HepG2 (cell line): ENCODE measurements around the gene TMEM217. TPM values are rescaled to one million over a fixed set of nuclear protein-coding genes. Genes with fewer than 3 reads are reported as not detected.

Experiments
- FOXP1 ChIP-seq, 2 experiments: fragments of 450-650 bp in 1 of 2; IDR thresholded peaks; 2 replicates each; pipeline ENCODE4 v1.6.1; 2017 to 2018; ENCODE audit warnings: antibody characterized with exemption in 1 of 2
- GABPB1 ChIP-seq: IDR thresholded peaks from 2 replicates; pipeline ENCODE4 v1.6.1; 2016; ENCODE audit warnings: mild to moderate bottlenecking, missing genetic modification reagents, moderate library complexity, missing compliant biosample characterization
- HDAC2 ChIP-seq: sonication (generic); formaldehyde crosslinking; IDR thresholded peaks from 2 replicates; pipeline ENCODE4 v1.4.0; 2020; ENCODE audit warnings: missing genetic modification reagents
- JUND ChIP-seq: sonication (generic); formaldehyde crosslinking; IDR thresholded peaks from 2 replicates; pipeline ENCODE4 v1.8.0; 2022; ENCODE audit warnings: mild to moderate bottlenecking, missing genetic modification reagents
- SMAD9 ChIP-seq: sonication (generic); formaldehyde crosslinking; IDR thresholded peaks from 2 replicates; pipeline ENCODE4 v1.5.1; 2020; ENCODE audit warnings: mild to moderate bottlenecking, missing genetic modification reagents
- TEAD3 ChIP-seq: optimal IDR thresholded peaks from 2 replicates; pipeline ENCODE3; 2016; ENCODE audit warnings: borderline replicate concordance
- ZBTB20 ChIP-seq: sonication (generic); formaldehyde crosslinking; IDR thresholded peaks from 2 replicates; pipeline ENCODE4 v1.8.1; 2023; ENCODE audit warnings: missing genetic modification reagents, low read depth, mild to moderate bottlenecking, borderline replicate concordance
- ZNF12 ChIP-seq: sonication (generic); formaldehyde crosslinking; IDR thresholded peaks from 2 replicates; pipeline ENCODE4 v1.5.0; 2020; ENCODE audit warnings: missing genetic modification reagents
- ZNF225 ChIP-seq: sonication (generic); formaldehyde crosslinking; IDR thresholded peaks from 2 replicates; pipeline ENCODE4 v1.4.0; 2020; ENCODE audit warnings: mild to moderate bottlenecking, missing genetic modification reagents
- ZNF570 ChIP-seq: sonication (generic); formaldehyde crosslinking; IDR thresholded peaks from 2 replicates; pipeline ENCODE4 v1.4.0; 2020; ENCODE audit warnings: mild to moderate bottlenecking, missing genetic modification reagents, borderline replicate concordance
- ZNF572 ChIP-seq: sonication (generic); formaldehyde crosslinking; IDR thresholded peaks from 2 replicates; pipeline ENCODE4 v1.5.1; 2020; ENCODE audit warnings: mild to moderate bottlenecking, missing genetic modification reagents
- ZNF75D ChIP-seq: sonication (generic); formaldehyde crosslinking; IDR thresholded peaks from 2 replicates; pipeline ENCODE4 v1.8.1; 2023; ENCODE audit warnings: missing genetic modification reagents, mild to moderate bottlenecking, borderline replicate concordance
- ZNF879 ChIP-seq: sonication (generic); formaldehyde crosslinking; IDR thresholded peaks from 2 replicates; pipeline ENCODE4 v1.8.1; 2023; ENCODE audit warnings: missing genetic modification reagents
- polyA plus RNA-seq, 8 experiments: library from polyadenylated mRNA; depleted of rRNA in 3 of 8; stranded (reverse) in 7 of 8; unstranded in 1 of 8; fragments of >200 nt; fragmentation: Illumina TruSeq in 4 of 8; extraction: Trizol in 4 of 8; gene quantifications; 2 replicates each; pipeline versions ENCODE4 v1.2.1 to v1.2.3, GENCODE V29; 2011 to 2016; ENCODE audit warnings: low read depth in 4 of 8, missing spikeins in 1 of 8, mixed read lengths in 1 of 8; ENCODE audit not compliant: insufficient read depth in 1 of 8
- total RNA-seq, 5 experiments: library from RNA; depleted of rRNA; stranded (reverse); fragments of >200 nt; fragmentation: Illumina TruSeq; extraction: Trizol; gene quantifications; 2 replicates each; pipeline ENCODE4 v1.2.3, GENCODE V29; 2016; ENCODE audit warnings: low read depth in 1 of 5
- TF ChIP-seq, protein P1 (sequence below): sonication (generic); formaldehyde crosslinking; IDR thresholded peaks from 2 replicates; pipeline ENCODE4 v1.8.0; 2022; ENCODE audit warnings: mild to moderate bottlenecking, missing genetic modification reagents; ENCODE audit not compliant: insufficient replicate concordance
- TF ChIP-seq, protein P2 (sequence below): sonication (generic); formaldehyde crosslinking; IDR thresholded peaks from 2 replicates; pipeline ENCODE4 v1.5.0; 2020; ENCODE audit warnings: mild to moderate bottlenecking, missing genetic modification reagents
- TF ChIP-seq, protein P3 (sequence below): sonication (generic); formaldehyde crosslinking; IDR thresholded peaks from 2 replicates; pipeline ENCODE4 v1.4.0; 2020; ENCODE audit warnings: missing genetic modification reagents, borderline replicate concordance
- TF ChIP-seq, protein P4 (sequence below): sonication (generic); formaldehyde crosslinking; IDR thresholded peaks from 2 replicates; pipeline ENCODE4 v1.5.0; 2020; ENCODE audit warnings: missing genetic modification reagents
- TF ChIP-seq, protein P5 (sequence below): sonication (generic); IDR thresholded peaks from 2 replicates; pipeline ENCODE4 v1.6.1; 2016; ENCODE audit warnings: low read depth, borderline replicate concordance
- TF ChIP-seq, protein P6 (sequence below): fragments of 450-650 bp; IDR thresholded peaks from 2 replicates; pipeline ENCODE4 v1.6.1; 2016

The TMEM217 gene
- total and polyA plus RNA-seq, 2 of the 13 experiments (the other 11 are each of a cell fraction or from before 2014, with no cell fraction given), result 2.3 to 3.4 TPM

DNA sequence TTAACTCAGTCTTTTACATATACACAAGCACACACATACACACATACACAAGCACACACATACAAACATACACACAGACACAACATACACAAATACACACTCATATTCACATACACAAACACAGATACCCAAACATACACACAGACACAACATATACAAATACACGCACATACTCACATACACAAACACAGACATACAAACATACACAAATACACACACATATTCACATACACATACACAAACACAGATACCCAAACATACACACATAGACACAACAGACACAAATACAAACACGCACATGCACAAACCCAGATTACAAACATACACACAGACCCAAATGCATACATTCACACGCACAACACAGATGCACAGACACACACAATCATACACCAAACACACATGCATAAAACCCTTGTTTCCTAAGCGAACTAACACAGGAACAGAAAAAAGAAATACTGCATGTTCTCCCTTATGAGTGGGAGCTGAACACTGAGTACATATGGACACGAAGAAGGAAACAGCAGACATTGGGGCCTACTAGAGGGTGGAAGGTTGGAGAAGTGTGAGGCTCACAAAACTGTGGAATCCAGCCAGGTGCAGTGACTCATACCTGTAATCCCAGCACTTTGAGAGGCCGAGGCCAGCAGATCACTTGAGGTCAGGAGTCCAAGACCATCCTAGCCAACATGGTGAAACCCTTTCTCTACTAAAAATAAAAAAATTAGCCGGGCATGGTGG is 53.8 kb downstream of the TMEM217 start (continued):
- TF ChIP-seq, protein P1, sequence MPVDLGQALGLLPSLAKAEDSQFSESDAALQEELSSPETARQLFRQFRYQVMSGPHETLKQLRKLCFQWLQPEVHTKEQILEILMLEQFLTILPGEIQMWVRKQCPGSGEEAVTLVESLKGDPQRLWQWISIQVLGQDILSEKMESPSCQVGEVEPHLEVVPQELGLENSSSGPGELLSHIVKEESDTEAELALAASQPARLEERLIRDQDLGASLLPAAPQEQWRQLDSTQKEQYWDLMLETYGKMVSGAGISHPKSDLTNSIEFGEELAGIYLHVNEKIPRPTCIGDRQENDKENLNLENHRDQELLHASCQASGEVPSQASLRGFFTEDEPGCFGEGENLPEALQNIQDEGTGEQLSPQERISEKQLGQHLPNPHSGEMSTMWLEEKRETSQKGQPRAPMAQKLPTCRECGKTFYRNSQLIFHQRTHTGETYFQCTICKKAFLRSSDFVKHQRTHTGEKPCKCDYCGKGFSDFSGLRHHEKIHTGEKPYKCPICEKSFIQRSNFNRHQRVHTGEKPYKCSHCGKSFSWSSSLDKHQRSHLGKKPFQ, result no peak
- no peak for TF ChIP-seq ZNF75D
- no peak for TF ChIP-seq ZNF225 (CRISPR knock-in tag)
- TF ChIP-seq, protein P2, sequence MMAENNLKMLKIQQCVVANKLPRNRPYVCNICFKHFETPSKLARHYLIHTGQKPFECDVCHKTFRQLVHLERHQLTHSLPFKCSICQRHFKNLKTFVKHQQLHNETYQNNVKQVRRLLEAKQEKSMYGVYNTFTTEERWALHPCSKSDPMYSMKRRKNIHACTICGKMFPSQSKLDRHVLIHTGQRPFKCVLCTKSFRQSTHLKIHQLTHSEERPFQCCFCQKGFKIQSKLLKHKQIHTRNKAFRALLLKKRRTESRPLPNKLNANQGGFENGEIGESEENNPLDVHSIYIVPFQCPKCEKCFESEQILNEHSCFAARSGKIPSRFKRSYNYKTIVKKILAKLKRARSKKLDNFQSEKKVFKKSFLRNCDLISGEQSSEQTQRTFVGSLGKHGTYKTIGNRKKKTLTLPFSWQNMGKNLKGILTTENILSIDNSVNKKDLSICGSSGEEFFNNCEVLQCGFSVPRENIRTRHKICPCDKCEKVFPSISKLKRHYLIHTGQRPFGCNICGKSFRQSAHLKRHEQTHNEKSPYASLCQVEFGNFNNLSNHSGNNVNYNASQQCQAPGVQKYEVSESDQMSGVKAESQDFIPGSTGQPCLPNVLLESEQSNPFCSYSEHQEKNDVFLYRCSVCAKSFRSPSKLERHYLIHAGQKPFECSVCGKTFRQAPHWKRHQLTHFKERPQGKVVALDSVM (CRISPR knock-in tag), result peak; percentile 49
- TF ChIP-seq, protein P3, sequence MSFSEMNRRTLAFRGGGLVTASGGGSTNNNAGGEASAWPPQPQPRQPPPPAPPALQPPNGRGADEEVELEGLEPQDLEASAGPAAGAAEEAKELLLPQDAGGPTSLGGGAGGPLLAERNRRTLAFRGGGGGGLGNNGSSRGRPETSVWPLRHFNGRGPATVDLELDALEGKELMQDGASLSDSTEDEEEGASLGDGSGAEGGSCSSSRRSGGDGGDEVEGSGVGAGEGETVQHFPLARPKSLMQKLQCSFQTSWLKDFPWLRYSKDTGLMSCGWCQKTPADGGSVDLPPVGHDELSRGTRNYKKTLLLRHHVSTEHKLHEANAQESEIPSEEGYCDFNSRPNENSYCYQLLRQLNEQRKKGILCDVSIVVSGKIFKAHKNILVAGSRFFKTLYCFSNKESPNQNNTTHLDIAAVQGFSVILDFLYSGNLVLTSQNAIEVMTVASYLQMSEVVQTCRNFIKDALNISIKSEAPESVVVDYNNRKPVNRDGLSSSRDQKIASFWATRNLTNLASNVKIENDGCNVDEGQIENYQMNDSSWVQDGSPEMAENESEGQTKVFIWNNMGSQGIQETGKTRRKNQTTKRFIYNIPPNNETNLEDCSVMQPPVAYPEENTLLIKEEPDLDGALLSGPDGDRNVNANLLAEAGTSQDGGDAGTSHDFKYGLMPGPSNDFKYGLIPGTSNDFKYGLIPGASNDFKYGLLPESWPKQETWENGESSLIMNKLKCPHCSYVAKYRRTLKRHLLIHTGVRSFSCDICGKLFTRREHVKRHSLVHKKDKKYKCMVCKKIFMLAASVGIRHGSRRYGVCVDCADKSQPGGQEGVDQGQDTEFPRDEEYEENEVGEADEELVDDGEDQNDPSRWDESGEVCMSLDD, result no peak
- peak; percentile 71 for TF ChIP-seq FOXP1 (IDR thresholded peaks at IDR 0.05)
- TF ChIP-seq FOXP1 (CRISPR knock-in tag; IDR thresholded peaks at IDR 0.05), result no peak
- TF ChIP-seq, protein P4, sequence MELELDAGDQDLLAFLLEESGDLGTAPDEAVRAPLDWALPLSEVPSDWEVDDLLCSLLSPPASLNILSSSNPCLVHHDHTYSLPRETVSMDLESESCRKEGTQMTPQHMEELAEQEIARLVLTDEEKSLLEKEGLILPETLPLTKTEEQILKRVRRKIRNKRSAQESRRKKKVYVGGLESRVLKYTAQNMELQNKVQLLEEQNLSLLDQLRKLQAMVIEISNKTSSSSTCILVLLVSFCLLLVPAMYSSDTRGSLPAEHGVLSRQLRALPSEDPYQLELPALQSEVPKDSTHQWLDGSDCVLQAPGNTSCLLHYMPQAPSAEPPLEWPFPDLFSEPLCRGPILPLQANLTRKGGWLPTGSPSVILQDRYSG (CRISPR knock-in tag), result no peak
- peak; percentile 53; the same call in 1 of the 2 replicates for TF ChIP-seq ZBTB20 (CRISPR knock-in tag)
- TF ChIP-seq ZNF572 (CRISPR knock-in tag), result no peak
- no peak for TF ChIP-seq SMAD9
- peak; percentile 86 for TF ChIP-seq JUND (CRISPR knock-in tag)
- TF ChIP-seq HDAC2 (CRISPR knock-in tag), result 0 out of 2 replicates have a peak, but pooled peaks have one; percentile 23
- TF ChIP-seq, protein P5, sequence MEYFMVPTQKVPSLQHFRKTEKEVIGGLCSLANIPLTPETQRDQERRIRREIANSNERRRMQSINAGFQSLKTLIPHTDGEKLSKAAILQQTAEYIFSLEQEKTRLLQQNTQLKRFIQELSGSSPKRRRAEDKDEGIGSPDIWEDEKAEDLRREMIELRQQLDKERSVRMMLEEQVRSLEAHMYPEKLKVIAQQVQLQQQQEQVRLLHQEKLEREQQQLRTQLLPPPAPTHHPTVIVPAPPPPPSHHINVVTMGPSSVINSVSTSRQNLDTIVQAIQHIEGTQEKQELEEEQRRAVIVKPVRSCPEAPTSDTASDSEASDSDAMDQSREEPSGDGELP, result no peak
- TF ChIP-seq, protein P6, sequence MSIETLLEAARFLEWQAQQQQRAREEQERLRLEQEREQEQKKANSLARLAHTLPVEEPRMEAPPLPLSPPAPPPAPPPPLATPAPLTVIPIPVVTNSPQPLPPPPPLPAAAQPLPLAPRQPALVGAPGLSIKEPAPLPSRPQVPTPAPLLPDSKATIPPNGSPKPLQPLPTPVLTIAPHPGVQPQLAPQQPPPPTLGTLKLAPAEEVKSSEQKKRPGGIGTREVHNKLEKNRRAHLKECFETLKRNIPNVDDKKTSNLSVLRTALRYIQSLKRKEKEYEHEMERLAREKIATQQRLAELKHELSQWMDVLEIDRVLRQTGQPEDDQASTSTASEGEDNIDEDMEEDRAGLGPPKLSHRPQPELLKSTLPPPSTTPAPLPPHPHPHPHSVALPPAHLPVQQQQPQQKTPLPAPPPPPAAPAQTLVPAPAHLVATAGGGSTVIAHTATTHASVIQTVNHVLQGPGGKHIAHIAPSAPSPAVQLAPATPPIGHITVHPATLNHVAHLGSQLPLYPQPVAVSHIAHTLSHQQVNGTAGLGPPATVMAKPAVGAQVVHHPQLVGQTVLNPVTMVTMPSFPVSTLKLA, result peak; percentile 3; the same call in 1 of the 2 replicates
- no peak for TF ChIP-seq ZNF570 (CRISPR knock-in tag)
- peak; percentile 53; the same call in 1 of the 2 replicates for TF ChIP-seq ZNF12 (CRISPR knock-in tag)
- TF ChIP-seq TEAD3, result peak; percentile 48
- no peak for TF ChIP-seq ZNF879 (CRISPR knock-in tag)
- no peak for TF ChIP-seq GABPB1 (CRISPR knock-in tag)
